Mesothelial cell of epicardium (in vitro differentiated cells): ENCODE data around the gene TTC28. TPM values are rescaled to one million over a fixed set of nuclear protein-coding genes. Genes with fewer than 3 reads are reported as not detected.
"Not testable (repeated sequence)": the region's sequence is repeated elsewhere in the genome, so short reads cannot be mapped to it uniquely, and the experiment has no call there.

Experiments used
- DNase-seq, 2 experiments: peaks; one replicate each; pipeline ENCODE4 v3.0.0; 2021; ENCODE audit warnings: low spot score in 2 of 2; ENCODE audit not compliant: unreplicated experiment in 2 of 2
- H3K27ac Mint-ChIP-seq: 2 replicates; pipeline ENCODE4 v1.8.0; 2021; ENCODE audit warnings: mixed read lengths
- H3K27me3 Mint-ChIP-seq: 2 replicates; pipeline ENCODE4 v1.8.0; 2021; ENCODE audit warnings: low read depth, mixed read lengths
- H3K36me3 Mint-ChIP-seq: 2 replicates; pipeline ENCODE4 v1.8.0; 2021; ENCODE audit warnings: mixed read lengths
- H3K4me1 Mint-ChIP-seq: 2 replicates; pipeline ENCODE4 v1.8.0; 2021; ENCODE audit warnings: mixed read lengths
- H3K4me3 Mint-ChIP-seq: 2 replicates; pipeline ENCODE4 v1.8.0; 2021; ENCODE audit warnings: mild to moderate bottlenecking, moderate library complexity, mixed read lengths
- H3K9me3 Mint-ChIP-seq: 2 replicates; pipeline ENCODE4 v1.8.0; 2021; ENCODE audit warnings: mixed read lengths
- CTCF ChIP-seq: fragments of 200-600 bp; sonication (generic); IDR thresholded peaks from one replicate; pipeline ENCODE4 v1.5.0; 2021; ENCODE audit warnings: antibody characterized with exemption; ENCODE audit not compliant: unreplicated experiment
- total RNA-seq: library from RNA; stranded (reverse); gene quantifications from 3 replicates; pipeline ENCODE4 v1.2.1, GENCODE V29; 2021

Gene TTC28
- total RNA-seq, 1 donor from 2014 or later: 95.9 TPM

- Mint-ChIP-seq H3K27me3 (no peaks in the 10 kb centered on the region), H3K4me1 (peaks cover 6% of the 10 kb centered on the region), H3K27ac (no peak overlapping the region), H3K36me3 (no peaks in the 10 kb centered on the region), H3K9me3 (peaks cover 15% of the 10 kb centered on the region), H3K4me3 (no peak overlapping the region)
- no peak for TF ChIP-seq CTCF
- no peak for DNase-seq
These were observed 202.1 kb downstream of the TTC28 start for GRCh38 chr22:28477556-28477955.

- no peak for DNase-seq
- no peak for TF ChIP-seq CTCF
- Mint-ChIP-seq H3K36me3 (no peaks in the 10 kb centered on the region), H3K27me3 (no peaks in the 10 kb centered on the region), H3K9me3 (peaks cover 15% of the 10 kb centered on the region), H3K4me1 (peaks cover 13% of the 10 kb centered on the region), H3K4me3 (no peak overlapping the region), H3K27ac (no peak overlapping the region)
These were observed 205.3 kb downstream of the TTC28 start for GRCh38 chr22:28474330-28474729.

GRCh38 chr22:28473258-28473657 is 206.4 kb downstream of the TTC28 start:
- H3K4me1 Mint-ChIP-seq: peaks cover 15% of the 10 kb centered on the region
- no peak overlapping the region for H3K27ac Mint-ChIP-seq
- no peak for TF ChIP-seq CTCF
- DNase-seq: no peak
- no peaks in the 10 kb centered on the region for H3K27me3 Mint-ChIP-seq
- peaks cover 10% of the 10 kb centered on the region for H3K9me3 Mint-ChIP-seq
- H3K4me3 Mint-ChIP-seq: no peak overlapping the region
- no peaks in the 10 kb centered on the region for H3K36me3 Mint-ChIP-seq

- not testable (repeated sequence) for H3K27me3 Mint-ChIP-seq, H3K27ac Mint-ChIP-seq, H3K36me3 Mint-ChIP-seq, H3K9me3 Mint-ChIP-seq, H3K4me3 Mint-ChIP-seq, DNase-seq
- peaks cover 35% of the 10 kb centered on the region for H3K4me1 Mint-ChIP-seq
These were observed 212.6 kb downstream of the TTC28 start for GRCh38 chr22:28467055-28467454.

- H3K27ac Mint-ChIP-seq: peak overlapping the region; percentile 32
- peaks cover 30% of the 10 kb centered on the region for H3K4me1 Mint-ChIP-seq
- H3K27me3 Mint-ChIP-seq: no peaks in the 10 kb centered on the region
- no peak for TF ChIP-seq CTCF
- no peaks in the 10 kb centered on the region for H3K36me3 Mint-ChIP-seq
- no peaks in the 10 kb centered on the region for H3K9me3 Mint-ChIP-seq
- H3K4me3 Mint-ChIP-seq: no peak overlapping the region
- DNase-seq: no peak
These were observed 213.2 kb downstream of the TTC28 start for GRCh38 chr22:28466399-28466798.

- no peak for DNase-seq
- Mint-ChIP-seq H3K4me3 (no peak overlapping the region), H3K9me3 (no peaks in the 10 kb centered on the region), H3K36me3 (no peaks in the 10 kb centered on the region), H3K27ac (peak overlapping the region; percentile 27), H3K4me1 (peaks cover 25% of the 10 kb centered on the region), H3K27me3 (no peaks in the 10 kb centered on the region)
- TF ChIP-seq CTCF: no peak
These were observed 213.8 kb downstream of the TTC28 start for GRCh38 chr22:28465841-28466240.
